ENCODE results near the gene BRCA2.

DNA sequence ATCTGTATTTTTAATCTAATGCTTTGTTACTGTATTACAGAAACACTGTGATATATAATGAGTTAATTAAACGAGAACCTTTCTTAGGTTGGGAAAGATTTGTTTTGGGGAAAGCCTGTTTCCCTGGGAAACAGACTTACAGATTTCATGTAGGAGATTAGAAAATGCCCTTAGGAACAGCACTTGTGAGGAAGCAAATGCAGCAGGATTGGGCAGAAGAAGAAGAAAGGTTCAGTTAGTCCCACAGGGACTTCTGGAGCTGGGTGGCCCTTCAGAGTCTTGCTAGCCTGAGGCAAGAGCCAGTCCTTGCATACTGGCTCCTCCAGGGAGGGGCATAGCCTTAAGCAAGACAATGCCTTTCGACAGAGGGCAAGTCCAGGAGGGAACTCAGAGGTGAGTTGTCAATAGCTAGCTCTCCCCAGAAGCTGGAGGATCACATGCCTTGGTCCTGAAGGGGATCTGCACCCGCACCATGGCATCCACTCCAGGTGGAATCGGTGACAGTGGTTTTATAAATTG, 75.9 kb downstream of the BRCA2 start:
- TF ChIP-seq, protein P1, sequence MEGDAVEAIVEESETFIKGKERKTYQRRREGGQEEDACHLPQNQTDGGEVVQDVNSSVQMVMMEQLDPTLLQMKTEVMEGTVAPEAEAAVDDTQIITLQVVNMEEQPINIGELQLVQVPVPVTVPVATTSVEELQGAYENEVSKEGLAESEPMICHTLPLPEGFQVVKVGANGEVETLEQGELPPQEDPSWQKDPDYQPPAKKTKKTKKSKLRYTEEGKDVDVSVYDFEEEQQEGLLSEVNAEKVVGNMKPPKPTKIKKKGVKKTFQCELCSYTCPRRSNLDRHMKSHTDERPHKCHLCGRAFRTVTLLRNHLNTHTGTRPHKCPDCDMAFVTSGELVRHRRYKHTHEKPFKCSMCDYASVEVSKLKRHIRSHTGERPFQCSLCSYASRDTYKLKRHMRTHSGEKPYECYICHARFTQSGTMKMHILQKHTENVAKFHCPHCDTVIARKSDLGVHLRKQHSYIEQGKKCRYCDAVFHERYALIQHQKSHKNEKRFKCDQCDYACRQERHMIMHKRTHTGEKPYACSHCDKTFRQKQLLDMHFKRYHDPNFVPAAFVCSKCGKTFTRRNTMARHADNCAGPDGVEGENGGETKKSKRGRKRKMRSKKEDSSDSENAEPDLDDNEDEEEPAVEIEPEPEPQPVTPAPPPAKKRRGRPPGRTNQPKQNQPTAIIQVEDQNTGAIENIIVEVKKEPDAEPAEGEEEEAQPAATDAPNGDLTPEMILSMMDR (IDR thresholded peaks at IDR 0.05) = no peak
- TF ChIP-seq POLR2A (IDR thresholded peaks at IDR 0.05) = no peak

All from testis (tissue), 2 donors.